Endodermal cell (in vitro differentiated cells): ENCODE results near the gene RNASEH1. TPM values are rescaled to one million over a fixed set of nuclear protein-coding genes. Genes with fewer than 3 reads are reported as not detected.

Experiments
- DNase-seq: peaks from one replicate; pipeline ENCODE4 v3.0.0-alpha.2; 2017
- H3K27ac ChIP-seq: 2 replicates; pipeline ENCODE4 v1.5.1; 2013; ENCODE audit warnings: mild to moderate bottlenecking, low read depth, low read length, moderate library complexity
- H3K27me3 ChIP-seq: 2 replicates; pipeline ENCODE4 v1.6.1; 2013; ENCODE audit warnings: mild to moderate bottlenecking, low read length, moderate library complexity; ENCODE audit not compliant: insufficient read depth, control insufficient read depth, poor library complexity, severe bottlenecking
- H3K36me3 ChIP-seq: 2 replicates; pipeline ENCODE4 v1.7.0; 2013; ENCODE audit warnings: mild to moderate bottlenecking, low read length, moderate library complexity; ENCODE audit not compliant: control insufficient read depth, insufficient read depth
- H3K4me1 ChIP-seq: one replicate; pipeline ENCODE4 v1.7.0; 2013; ENCODE audit warnings: low read length; ENCODE audit not compliant: control insufficient read depth, insufficient read depth
- H3K4me3 ChIP-seq: 2 replicates; pipeline ENCODE4 v1.5.1; 2013; ENCODE audit warnings: mild to moderate bottlenecking, low read length, moderate library complexity
- H3K9ac ChIP-seq: 2 replicates; pipeline ENCODE4 v1.6.1; 2013; ENCODE audit warnings: mild to moderate bottlenecking, low read length, moderate library complexity; ENCODE audit not compliant: poor library complexity, severe bottlenecking; ENCODE audit errors: extremely low read depth
- H3K9me3 ChIP-seq: 2 replicates; pipeline ENCODE4 v1.6.1; 2013; ENCODE audit warnings: mild to moderate bottlenecking, low read length, moderate library complexity; ENCODE audit not compliant: control insufficient read depth
- H3K27ac Mint-ChIP-seq: 2 replicates; pipeline ENCODE4 v1.8.0; 2020; ENCODE audit warnings: mixed read lengths
- H3K27me3 Mint-ChIP-seq: 2 replicates; pipeline ENCODE4 v1.8.0; 2021; ENCODE audit warnings: mild to moderate bottlenecking, mixed read lengths; ENCODE audit not compliant: insufficient read depth
- H3K36me3 Mint-ChIP-seq: 2 replicates; pipeline ENCODE4 v1.8.0; 2020; ENCODE audit warnings: low read depth, mixed read lengths
- H3K4me1 Mint-ChIP-seq: 2 replicates; pipeline ENCODE4 v1.8.0; 2020; ENCODE audit warnings: mixed read lengths
- H3K4me3 Mint-ChIP-seq: 2 replicates; pipeline ENCODE4 v1.8.0; 2020; ENCODE audit warnings: mild to moderate bottlenecking, moderate library complexity, mixed read lengths
- H3K9me3 Mint-ChIP-seq: 2 replicates; pipeline ENCODE4 v1.8.0; 2020; ENCODE audit warnings: mild to moderate bottlenecking, mixed read lengths
- CTCF ChIP-seq: fragments of 200-600 bp; sonication (generic); conservative IDR thresholded peaks from 2 replicates; pipeline ENCODE4 v1.5.0; 2021; ENCODE audit warnings: antibody characterized with exemption, mild to moderate bottlenecking
- whole genome bisulfite sequencing, 2 experiments: methylation state at CpG; one replicate each; pipeline versions ENCODE4 v1.1.5 to v1.1.7; 2013; ENCODE audit warnings: missing lambda C conversion rate in 2 of 2, mixed read lengths in 1 of 2; ENCODE audit not compliant: insufficient coverage in 1 of 2, insufficient read length in 1 of 2; 5-methylcytosine and 5-hydroxymethylcytosine counted together
- total RNA-seq, 2 donors: library from RNA; stranded (reverse); fragmentation: NEBNext Ultra II Directional in 1 of 2; extraction: Animal tissue kit (Norgen Biotek cat#: 25700) in 1 of 2; gene quantifications; 2 replicates in 1 of 2; 3 replicates in 1 of 2; pipeline ENCODE4 v1.2.1, GENCODE V29; 2021

RNASEH1 gene
- total RNA-seq, 2 donors from 2014 or later = 28.2 to 35.2 TPM

- Mint-ChIP-seq H3K9me3 (no peaks in the 10 kb centered on the region), H3K4me1 (peaks cover 7% of the 10 kb centered on the region), H3K27ac (no peak overlapping the region), H3K27me3 (peaks cover 4% of the 10 kb centered on the region), H3K36me3 (no peaks in the 10 kb centered on the region), H3K4me3 (no peak overlapping the region)
- Histone ChIP-seq H3K36me3 (no peaks in the 10 kb centered on the region), H3K4me3 (no peak overlapping the region), H3K9me3 (no peaks in the 10 kb centered on the region), H3K27me3 (no peaks in the 10 kb centered on the region), H3K27ac (no peak overlapping the region), H3K4me1 (no peaks in the 10 kb centered on the region), H3K9ac (no peak overlapping the region)
- TF ChIP-seq CTCF = no peak
- 93 to 95% methylated on average over 34 to 40 of the region's 40 CpGs for WGBS, 2 experiments
- no peak for DNase-seq
Observed at GRCh38 chr2:3527886-3528785, 30.0 kb downstream of the RNASEH1 start.

- no peak overlapping the region for H3K27ac Mint-ChIP-seq
- H3K4me3 ChIP-seq = no peak overlapping the region
- H3K9ac ChIP-seq = no peak overlapping the region
- peaks cover 4% of the 10 kb centered on the region for H3K27me3 Mint-ChIP-seq
- no peaks in the 10 kb centered on the region for H3K4me1 ChIP-seq
- DNase-seq = no peak
- no peaks in the 10 kb centered on the region for H3K36me3 ChIP-seq
- WGBS, 2 experiments = 90 to 96% methylated on average over 5 to 18 of the region's 22 CpGs
- H3K27me3 ChIP-seq = no peaks in the 10 kb centered on the region
- H3K9me3 ChIP-seq = no peaks in the 10 kb centered on the region
- no peaks in the 10 kb centered on the region for H3K36me3 Mint-ChIP-seq
- TF ChIP-seq CTCF = no peak
- no peak overlapping the region for H3K27ac ChIP-seq
- H3K9me3 Mint-ChIP-seq = no peaks in the 10 kb centered on the region
- peaks cover 7% of the 10 kb centered on the region for H3K4me1 Mint-ChIP-seq
- H3K4me3 Mint-ChIP-seq = no peak overlapping the region
Observed at GRCh38 chr2:3526871-3527270, 31.3 kb downstream of the RNASEH1 start.

- no peaks in the 10 kb centered on the region for H3K9me3 ChIP-seq
- WGBS, 2 experiments = 84 to 90% methylated on average over 4 of the region's 4 CpGs
- no peak for TF ChIP-seq CTCF
- Mint-ChIP-seq H3K4me1 (peaks cover 16% of the 10 kb centered on the region), H3K4me3 (no peak overlapping the region), H3K9me3 (no peaks in the 10 kb centered on the region), H3K36me3 (no peaks in the 10 kb centered on the region), H3K27ac (no peak overlapping the region), H3K27me3 (peaks cover 17% of the 10 kb centered on the region)
- peak; percentile 19 for DNase-seq
- H3K4me3 ChIP-seq = no peak overlapping the region
- no peaks in the 10 kb centered on the region for H3K4me1 ChIP-seq
- no peak overlapping the region for H3K27ac ChIP-seq
- no peaks in the 10 kb centered on the region for H3K27me3 ChIP-seq
- no peak overlapping the region for H3K9ac ChIP-seq
- no peaks in the 10 kb centered on the region for H3K36me3 ChIP-seq
Observed at GRCh38 chr2:3523551-3524041, 34.5 kb downstream of the RNASEH1 start.
